Measurements from ENCODE around the gene SYS1. TPM values are rescaled to one million over a fixed set of nuclear protein-coding genes. Genes with fewer than 3 reads are reported as not detected.

The SYS1 gene
- polyA plus RNA-seq, 1 of the 3 experiments (the other 2 are of a cell fraction), result 26.5 TPM

- TF ChIP-seq ELF1 (IDR thresholded peaks at IDR 0.05), result no peak
- TF ChIP-seq TCF12 (IDR thresholded peaks at IDR 0.05), result no peak
- Histone ChIP-seq H3K9ac (peak overlapping the region; percentile 96; the same call in 1 of the 2 replicates), H3K27ac (ENCODE audit: low read depth in 2 of 2, low read length in 1 of 2) (peak overlapping the region; percentile 11 to 90; a peak in 2 of 4 replicates), H3K36me3 (replicated peaks in 1 of 2; ENCODE audit: control insufficient read depth in 1 of 2, insufficient read depth in 2 of 2, low read length in 1 of 2) (peaks cover 4 to 7% of the 10 kb centered on the region in 2 experiments), H3K9me3 (no peaks in the 10 kb centered on the region), H3K27me3 (ENCODE audit: insufficient read depth) (no peaks in the 10 kb centered on the region), H3K79me2 (ENCODE audit: insufficient read depth) (peaks cover 77% of the 10 kb centered on the region), H3F3A (replicated peaks; ENCODE audit: insufficient read depth) (peaks cover 16% of the 10 kb centered on the region), H2AFZ (ENCODE audit: low read depth) (no peak overlapping the region), H3K4me3 (ENCODE audit: low read depth in 2 of 2, low read length in 1 of 2) (peak overlapping the region; percentile 72 to 87; a peak in 2 of 4 replicates), H4K20me1 (ENCODE audit: insufficient read depth) (peaks cover 8% of the 10 kb centered on the region; the same call in 1 of the 2 replicates), H3K9me2 (no peaks in the 10 kb centered on the region), H3K4me2 (peak overlapping the region; percentile 96), H3K4me1 (ENCODE audit: control insufficient read depth in 1 of 2, insufficient read depth in 2 of 2, low read depth in 1 of 2, low read length in 1 of 2) (peaks cover 63 to 67% of the 10 kb centered on the region in 2 experiments)
- ChIA-PET POLR2A (no interaction called here), CTCF (interaction anchor here (0.9 to 3.4 kb wide), 5 partner anchors 17 to 105 kb away, joined by 3 to 22 read pairs (median 4); partner anchors contain the start of gene SYS1)
- DNase-seq, result no peak
- WGBS (ENCODE audit: low lambda C conversion rate), result 84% methylated on average over 9 of the region's 9 CpGs
These were observed 17.6 kb upstream of the SYS1 start for GRCh38 chr20:45345104-45345936.

GRCh38 chr20:45346291-45346718 is 16.7 kb upstream of the SYS1 start:
- H3K79me2 ChIP-seq (ENCODE audit: insufficient read depth), result peaks cover 67% of the 10 kb centered on the region
- no peak overlapping the region for H2AFZ ChIP-seq (ENCODE audit: low read depth)
- H3K9me3 ChIP-seq, result no peaks in the 10 kb centered on the region
- WGBS (ENCODE audit: low lambda C conversion rate), result 81% methylated on average over 2 of the region's 3 CpGs
- H3F3A ChIP-seq (replicated peaks; ENCODE audit: insufficient read depth), result peaks cover 16% of the 10 kb centered on the region
- TF ChIP-seq RXRA (IDR thresholded peaks at IDR 0.05; ENCODE audit: borderline replicate concordance, low read depth) (0 out of 2 replicates have a peak, but pooled peaks have one; percentile 15), NRF1 (IDR thresholded peaks at IDR 0.05; ENCODE audit: low read depth, low read length) (no peak)
- H3K27me3 ChIP-seq (ENCODE audit: insufficient read depth), result no peaks in the 10 kb centered on the region
- H3K36me3 ChIP-seq (replicated peaks in 1 of 2; ENCODE audit: control insufficient read depth in 1 of 2, insufficient read depth in 2 of 2, low read length in 1 of 2), result no peaks in the 10 kb centered on the region
- ChIA-PET POLR2A (interaction anchor here (0.7 to 1.2 kb wide), 2 partner anchors 13 to 16 kb away, joined by 3 read pairs; partner anchors contain the start of gene SYS1), CTCF (interaction anchor here (1.1 to 3.4 kb wide), 4 partner anchors 16 to 104 kb away, joined by 4 to 22 read pairs (median 8); partner anchors contain the start of gene SYS1)
- H3K27ac ChIP-seq (ENCODE audit: low read depth in 2 of 2, low read length in 1 of 2), result no peak overlapping the region
- peak overlapping the region; percentile 72 to 87; a peak in 3 of 4 replicates for H3K4me3 ChIP-seq (ENCODE audit: low read depth in 2 of 2, low read length in 1 of 2)
- no peak for DNase-seq
- H4K20me1 ChIP-seq (ENCODE audit: insufficient read depth), result peaks cover 8% of the 10 kb centered on the region; the same call in 1 of the 2 replicates
- peak overlapping the region; percentile 96 for H3K4me2 ChIP-seq
- H3K4me1 ChIP-seq (ENCODE audit: control insufficient read depth in 1 of 2, insufficient read depth in 2 of 2, low read depth in 1 of 2, low read length in 1 of 2), result peaks cover 59 to 62% of the 10 kb centered on the region in 2 experiments
- peak overlapping the region; percentile 96 for H3K9ac ChIP-seq
- no peaks in the 10 kb centered on the region for H3K9me2 ChIP-seq

GRCh38 chr20:45346851-45347250 is 16.1 kb upstream of the SYS1 start:
- Histone ChIP-seq H3K9me3 (no peaks in the 10 kb centered on the region), H3K27ac (ENCODE audit: low read depth in 2 of 2, low read length in 1 of 2) (peak overlapping the region in 1 of 2 experiments; percentile 60; a peak in 1 of 4 replicates), H3F3A (replicated peaks; ENCODE audit: insufficient read depth) (peaks cover 16% of the 10 kb centered on the region), H3K4me2 (peak overlapping the region; percentile 96), H3K36me3 (replicated peaks in 1 of 2; ENCODE audit: control insufficient read depth in 1 of 2, insufficient read depth in 2 of 2, low read length in 1 of 2) (no peaks in the 10 kb centered on the region), H4K20me1 (ENCODE audit: insufficient read depth) (peaks cover 5% of the 10 kb centered on the region; the same call in 1 of the 2 replicates), H3K79me2 (ENCODE audit: insufficient read depth) (peaks cover 62% of the 10 kb centered on the region), H3K4me3 (ENCODE audit: low read depth in 2 of 2, low read length in 1 of 2) (peak overlapping the region; percentile 72 to 87; a peak in 3 of 4 replicates), H2AFZ (ENCODE audit: low read depth) (no peak overlapping the region), H3K9me2 (no peaks in the 10 kb centered on the region), H3K9ac (peak overlapping the region; percentile 96), H3K27me3 (ENCODE audit: insufficient read depth) (no peaks in the 10 kb centered on the region), H3K4me1 (ENCODE audit: control insufficient read depth in 1 of 2, insufficient read depth in 2 of 2, low read depth in 1 of 2, low read length in 1 of 2) (peaks cover 53 to 56% of the 10 kb centered on the region in 2 experiments)
- ChIA-PET CTCF (interaction anchor here (0.7 to 3.4 kb wide), 5 partner anchors 16 to 90 kb away, joined by 3 to 22 read pairs (median 4); partner anchors contain the start of gene SYS1), POLR2A (interaction anchor here (0.7 to 1.2 kb wide), 3 partner anchors 12 to 69 kb away, joined by 3 read pairs; partner anchors contain the start of genes PIGT and SYS1)
- WGBS (ENCODE audit: low lambda C conversion rate), result 69% methylated on average over 5 of the region's 5 CpGs
- no peak for TF ChIP-seq FOXM1 (IDR thresholded peaks at IDR 0.05; ENCODE audit: low read depth)
- DNase-seq, result no peak
